SK-N-SH treated with all-trans-retinoic acid at 6 μM for 48 hours (cell line): ENCODE measurements around the gene DHRS12.

Experiments
- ATAC-seq: fragments of 200-7000 bp; cut with Tn5 transposase; 3 replicates; pipeline ENCODE4 v1.9.1; 2020; ENCODE audit warnings: mild to moderate bottlenecking, moderate library complexity
- ARNTL ChIP-seq: fragments of 450-650 bp; formaldehyde crosslinking; IDR thresholded peaks from 2 replicates; pipeline ENCODE4 v1.5.0; 2020; ENCODE audit warnings: low read depth, mild to moderate bottlenecking, moderate library complexity, borderline replicate concordance
- BACH2 ChIP-seq: fragments of 250-450 bp; sonication (Bioruptor Pico); IDR thresholded peaks from 2 replicates; pipeline ENCODE4 v1.9.0; 2021; ENCODE audit warnings: mild to moderate bottlenecking, borderline replicate concordance
- CSDC2 ChIP-seq: fragments of 250-450 bp; sonication (Bioruptor Pico); IDR thresholded peaks from 2 replicates; pipeline ENCODE4 v1.5.0; 2020; ENCODE audit warnings: mild to moderate bottlenecking, moderate library complexity
- ESRRG ChIP-seq: fragments of 250-450 bp; sonication (Bioruptor Pico); IDR thresholded peaks from 2 replicates; pipeline ENCODE4 v1.6.1; 2021; ENCODE audit warnings: mild to moderate bottlenecking
- ISL1 ChIP-seq: fragments of 250-450 bp; sonication (Bioruptor Pico); IDR thresholded peaks from 2 replicates; pipeline ENCODE4 v2.1.2; 2022; ENCODE audit warnings: mild to moderate bottlenecking, moderate library complexity
- PPARA ChIP-seq: fragments of 250-450 bp; sonication (Bioruptor Pico); IDR thresholded peaks from 2 replicates; pipeline ENCODE4 v1.5.0; 2020; ENCODE audit warnings: mild to moderate bottlenecking, borderline replicate concordance
- RARB ChIP-seq: fragments of 250-450 bp; sonication (Bioruptor Pico); IDR thresholded peaks from 2 replicates; pipeline ENCODE4 v1.8.0; 2021; ENCODE audit warnings: mild to moderate bottlenecking, moderate library complexity
- TCF4 ChIP-seq: fragments of 250-450 bp; sonication (Bioruptor Pico); IDR thresholded peaks from 2 replicates; pipeline ENCODE4 v1.8.0; 2021; ENCODE audit warnings: mild to moderate bottlenecking, moderate library complexity, borderline replicate concordance
- TOX ChIP-seq: fragments of 250-450 bp; sonication (Bioruptor Pico); IDR thresholded peaks from 2 replicates; pipeline ENCODE4 v1.8.0; 2021; ENCODE audit warnings: mild to moderate bottlenecking, moderate library complexity, borderline replicate concordance
- TSHZ2 ChIP-seq: fragments of 250-450 bp; sonication (Bioruptor Pico); IDR thresholded peaks from 2 replicates; pipeline ENCODE4 v1.5.0; 2020; ENCODE audit warnings: mild to moderate bottlenecking, moderate library complexity
- ZC3H10 ChIP-seq: fragments of 250-450 bp; sonication (Bioruptor Pico); IDR thresholded peaks from 2 replicates; pipeline ENCODE4 v1.5.1; 2021; ENCODE audit warnings: mild to moderate bottlenecking, moderate library complexity
- ZFP3 ChIP-seq: fragments of 250-450 bp; sonication (Bioruptor Pico); IDR thresholded peaks from 2 replicates; pipeline ENCODE4 v1.5.0; 2020; ENCODE audit warnings: mild to moderate bottlenecking, moderate library complexity
- ZFP30 ChIP-seq: fragments of 450-650 bp; formaldehyde crosslinking; IDR thresholded peaks from 2 replicates; pipeline ENCODE4 v1.5.0; 2022; ENCODE audit warnings: mild to moderate bottlenecking, moderate library complexity
- ZNF565 ChIP-seq: fragments of 450-650 bp; formaldehyde crosslinking; conservative IDR thresholded peaks from 2 replicates; pipeline ENCODE4 v1.5.0; 2020; ENCODE audit warnings: low read depth, mild to moderate bottlenecking, moderate library complexity
- ZNF8 ChIP-seq: fragments of 450-650 bp; formaldehyde crosslinking; IDR thresholded peaks from 2 replicates; pipeline ENCODE4 v1.5.0; 2020; ENCODE audit warnings: mild to moderate bottlenecking, moderate library complexity
- TF ChIP-seq, protein P1 (sequence below): fragments of 250-450 bp; sonication (Bioruptor Pico); IDR thresholded peaks from 2 replicates; pipeline ENCODE4 v1.8.0; 2020; ENCODE audit warnings: mild to moderate bottlenecking, moderate library complexity, borderline replicate concordance
- TF ChIP-seq, protein P2 (sequence below): fragments of 250-450 bp; sonication (Bioruptor Pico); IDR thresholded peaks from 2 replicates; pipeline ENCODE4 v1.5.1; 2021; ENCODE audit warnings: mild to moderate bottlenecking, moderate library complexity
- TF ChIP-seq, protein P3 (sequence below): fragments of 250-450 bp; sonication (Bioruptor Pico); IDR thresholded peaks from 2 replicates; pipeline ENCODE4 v1.8.0; 2021; ENCODE audit warnings: low read depth, mild to moderate bottlenecking, moderate library complexity, borderline replicate concordance
- TF ChIP-seq, protein P4 (sequence below): fragments of 250-450 bp; sonication (Bioruptor Pico); IDR thresholded peaks from 2 replicates; pipeline ENCODE4 v1.5.1; 2020; ENCODE audit warnings: low read depth, mild to moderate bottlenecking, moderate library complexity

Gene DHRS12

DNA sequence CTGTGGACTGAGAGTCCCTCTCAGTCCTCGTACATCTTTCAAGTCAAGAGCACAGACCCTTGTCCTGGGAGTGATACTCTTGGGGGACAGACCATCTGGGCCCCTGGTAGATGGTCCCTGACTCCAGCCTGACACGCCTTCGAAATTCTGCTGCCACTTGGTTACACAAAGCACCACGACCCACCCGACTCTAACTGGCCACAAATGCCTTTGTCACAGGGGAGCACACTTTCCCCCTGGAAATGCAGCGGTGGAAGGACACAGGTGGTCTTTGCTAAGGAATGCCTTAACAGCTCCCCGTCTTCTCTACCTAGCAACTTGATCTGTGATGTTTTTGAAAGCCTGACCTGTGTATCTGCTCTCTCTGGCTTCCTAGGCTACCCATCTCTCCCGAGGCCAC lies 13.8 kb upstream of the DHRS12 start:
- TF ChIP-seq TOX (CRISPR knock-in tag): no peak
- no peak for TF ChIP-seq PPARA
- TF ChIP-seq, protein P1, sequence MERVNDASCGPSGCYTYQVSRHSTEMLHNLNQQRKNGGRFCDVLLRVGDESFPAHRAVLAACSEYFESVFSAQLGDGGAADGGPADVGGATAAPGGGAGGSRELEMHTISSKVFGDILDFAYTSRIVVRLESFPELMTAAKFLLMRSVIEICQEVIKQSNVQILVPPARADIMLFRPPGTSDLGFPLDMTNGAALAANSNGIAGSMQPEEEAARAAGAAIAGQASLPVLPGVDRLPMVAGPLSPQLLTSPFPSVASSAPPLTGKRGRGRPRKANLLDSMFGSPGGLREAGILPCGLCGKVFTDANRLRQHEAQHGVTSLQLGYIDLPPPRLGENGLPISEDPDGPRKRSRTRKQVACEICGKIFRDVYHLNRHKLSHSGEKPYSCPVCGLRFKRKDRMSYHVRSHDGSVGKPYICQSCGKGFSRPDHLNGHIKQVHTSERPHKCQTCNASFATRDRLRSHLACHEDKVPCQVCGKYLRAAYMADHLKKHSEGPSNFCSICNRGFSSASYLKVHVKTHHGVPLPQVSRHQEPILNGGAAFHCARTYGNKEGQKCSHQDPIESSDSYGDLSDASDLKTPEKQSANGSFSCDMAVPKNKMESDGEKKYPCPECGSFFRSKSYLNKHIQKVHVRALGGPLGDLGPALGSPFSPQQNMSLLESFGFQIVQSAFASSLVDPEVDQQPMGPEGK (CRISPR knock-in tag): no peak
- no peak for TF ChIP-seq ESRRG
- no peak for TF ChIP-seq ZFP3 (CRISPR knock-in tag)
- TF ChIP-seq, protein P2, sequence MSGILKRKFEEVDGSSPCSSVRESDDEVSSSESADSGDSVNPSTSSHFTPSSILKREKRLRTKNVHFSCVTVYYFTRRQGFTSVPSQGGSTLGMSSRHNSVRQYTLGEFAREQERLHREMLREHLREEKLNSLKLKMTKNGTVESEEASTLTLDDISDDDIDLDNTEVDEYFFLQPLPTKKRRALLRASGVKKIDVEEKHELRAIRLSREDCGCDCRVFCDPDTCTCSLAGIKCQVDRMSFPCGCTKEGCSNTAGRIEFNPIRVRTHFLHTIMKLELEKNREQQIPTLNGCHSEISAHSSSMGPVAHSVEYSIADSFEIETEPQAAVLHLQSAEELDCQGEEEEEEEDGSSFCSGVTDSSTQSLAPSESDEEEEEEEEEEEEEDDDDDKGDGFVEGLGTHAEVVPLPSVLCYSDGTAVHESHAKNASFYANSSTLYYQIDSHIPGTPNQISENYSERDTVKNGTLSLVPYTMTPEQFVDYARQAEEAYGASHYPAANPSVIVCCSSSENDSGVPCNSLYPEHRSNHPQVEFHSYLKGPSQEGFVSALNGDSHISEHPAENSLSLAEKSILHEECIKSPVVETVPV (CRISPR knock-in tag): no peak
- no peak for TF ChIP-seq CSDC2 (CRISPR knock-in tag)
- no peak for TF ChIP-seq ARNTL (CRISPR knock-in tag)
- TF ChIP-seq TSHZ2: no peak
- TF ChIP-seq ZNF8 (CRISPR knock-in tag): no peak
- TF ChIP-seq, protein P3, sequence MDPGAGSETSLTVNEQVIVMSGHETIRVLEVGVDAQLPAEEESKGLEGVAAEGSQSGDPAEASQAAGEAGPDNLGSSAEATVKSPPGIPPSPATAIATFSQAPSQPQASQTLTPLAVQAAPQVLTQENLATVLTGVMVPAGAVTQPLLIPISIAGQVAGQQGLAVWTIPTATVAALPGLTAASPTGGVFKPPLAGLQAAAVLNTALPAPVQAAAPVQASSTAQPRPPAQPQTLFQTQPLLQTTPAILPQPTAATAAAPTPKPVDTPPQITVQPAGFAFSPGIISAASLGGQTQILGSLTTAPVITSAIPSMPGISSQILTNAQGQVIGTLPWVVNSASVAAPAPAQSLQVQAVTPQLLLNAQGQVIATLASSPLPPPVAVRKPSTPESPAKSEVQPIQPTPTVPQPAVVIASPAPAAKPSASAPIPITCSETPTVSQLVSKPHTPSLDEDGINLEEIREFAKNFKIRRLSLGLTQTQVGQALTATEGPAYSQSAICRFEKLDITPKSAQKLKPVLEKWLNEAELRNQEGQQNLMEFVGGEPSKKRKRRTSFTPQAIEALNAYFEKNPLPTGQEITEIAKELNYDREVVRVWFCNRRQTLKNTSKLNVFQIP (CRISPR knock-in tag): no peak
- no peak for TF ChIP-seq ZNF565
- ATAC-seq: no peak

DNA sequence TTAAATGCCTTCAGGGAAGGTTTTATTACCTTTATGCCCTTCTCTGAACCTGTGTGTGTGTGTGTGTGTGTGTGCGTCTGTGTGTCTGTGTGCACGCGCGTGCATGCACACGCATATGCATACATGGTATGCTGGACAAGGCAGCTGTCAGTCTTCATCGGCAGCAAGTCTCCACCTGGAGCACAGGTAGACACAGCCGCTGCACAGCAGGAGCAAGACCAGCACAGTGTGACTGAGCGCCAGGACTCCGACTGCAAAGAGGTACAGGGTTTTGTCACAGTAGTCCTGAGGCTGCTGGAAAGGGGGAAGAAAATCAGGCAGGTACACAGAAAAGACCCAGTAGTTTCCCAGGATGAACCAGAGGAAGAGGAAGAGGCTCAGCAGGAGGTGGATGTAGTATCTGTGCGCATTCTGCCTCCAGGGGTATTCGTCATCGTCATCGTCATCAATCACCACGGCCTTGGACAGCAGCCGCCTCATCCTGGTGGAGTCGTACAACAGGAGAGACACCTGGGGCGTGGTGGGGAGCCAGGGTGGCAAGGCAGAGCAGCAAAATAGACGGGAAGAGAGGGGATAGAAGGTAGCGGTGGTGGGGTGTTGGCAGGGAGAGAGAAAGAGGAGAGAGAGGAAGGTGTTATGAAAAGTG lies 12.8 kb upstream of the DHRS12 start:
- TF ChIP-seq TOX (CRISPR knock-in tag) (no peak), ISL1 (CRISPR knock-in tag) (no peak), CSDC2 (CRISPR knock-in tag) (no peak), TCF4 (CRISPR knock-in tag) (no peak), BACH2 (no peak), ZFP30 (no peak), RARB (CRISPR knock-in tag) (no peak), ARNTL (CRISPR knock-in tag) (no peak), ZFP3 (CRISPR knock-in tag) (no peak), ZC3H10 (no peak)
- TF ChIP-seq, protein P4, sequence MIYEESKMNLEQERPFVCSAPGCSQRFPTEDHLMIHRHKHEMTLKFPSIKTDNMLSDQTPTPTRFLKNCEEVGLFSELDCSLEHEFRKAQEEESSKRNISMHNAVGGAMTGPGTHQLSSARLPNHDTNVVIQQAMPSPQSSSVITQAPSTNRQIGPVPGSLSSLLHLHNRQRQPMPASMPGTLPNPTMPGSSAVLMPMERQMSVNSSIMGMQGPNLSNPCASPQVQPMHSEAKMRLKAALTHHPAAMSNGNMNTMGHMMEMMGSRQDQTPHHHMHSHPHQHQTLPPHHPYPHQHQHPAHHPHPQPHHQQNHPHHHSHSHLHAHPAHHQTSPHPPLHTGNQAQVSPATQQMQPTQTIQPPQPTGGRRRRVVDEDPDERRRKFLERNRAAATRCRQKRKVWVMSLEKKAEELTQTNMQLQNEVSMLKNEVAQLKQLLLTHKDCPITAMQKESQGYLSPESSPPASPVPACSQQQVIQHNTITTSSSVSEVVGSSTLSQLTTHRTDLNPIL (CRISPR knock-in tag): no peak
- TF ChIP-seq, protein P1 (CRISPR knock-in tag): no peak
- TF ChIP-seq, protein P3 (CRISPR knock-in tag): no peak
- ATAC-seq: no peak
